ENCODE results near the gene ENOX2. TPM values are rescaled to one million over a fixed set of nuclear protein-coding genes. Genes with fewer than 3 reads are reported as not detected.

ENOX2 gene
- total and polyA plus RNA-seq, 2 of the 13 experiments (the other 11 are each of a cell fraction or from before 2014, with no cell fraction given): 5.9 to 8.5 TPM

DNA sequence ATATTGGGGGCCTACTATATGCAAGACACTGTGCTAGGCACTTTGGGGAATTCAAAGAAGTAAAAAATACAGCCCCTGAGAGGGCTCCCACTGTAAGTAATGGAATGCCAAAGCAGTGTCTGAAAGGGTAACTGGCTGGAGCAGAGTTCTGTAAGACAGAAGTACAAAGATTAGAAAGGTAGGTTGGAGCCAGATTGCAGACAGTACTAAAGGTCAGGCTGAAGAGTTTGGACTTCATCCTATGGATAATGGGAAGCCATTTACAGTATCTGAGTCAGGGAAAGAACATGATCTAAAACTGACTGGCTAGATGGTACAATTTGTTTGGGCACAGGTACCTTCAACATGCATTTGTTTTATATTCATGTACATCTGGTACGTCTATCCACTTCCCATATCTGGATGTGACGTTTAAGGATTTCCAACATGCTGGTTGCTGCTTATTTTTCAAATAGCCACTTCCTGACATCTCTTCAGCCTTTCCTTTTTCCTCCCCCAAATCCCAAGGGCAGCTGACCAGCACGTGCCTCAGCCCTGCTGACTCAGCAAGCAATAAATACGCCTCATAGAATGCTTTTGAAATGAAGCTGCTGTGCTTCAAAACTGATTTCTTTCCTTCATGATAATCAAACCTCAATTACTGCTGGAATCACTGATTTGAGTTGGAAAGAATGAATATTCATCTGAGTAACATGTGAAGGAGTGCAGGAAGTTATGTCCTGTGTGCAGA is 9.5 kb downstream of the ENOX2 start:
- no TSS peak for BruUV-seq (replicated peaks)
- no peaks in the 10 kb centered on the region for H3K9me3 ChIP-seq (ENCODE audit: low read length)
- ATAC-seq (no peak), DNase-seq (ENCODE audit: low spot score) (no peak), FAIRE-seq (no peak)
- no peak overlapping the region for H3K27ac ChIP-seq (ENCODE audit: extremely low read length, insufficient read depth, low read length)
- WGBS (ENCODE audit: low lambda C conversion rate): 96% methylated on average over 4 of the region's 4 CpGs
- no peak overlapping the region for H3K4me3 ChIP-seq (replicated peaks in 1 of 3; ENCODE audit: insufficient read depth in 1 of 3, low read depth in 2 of 3, low read length in 3 of 3)
- H2AFZ ChIP-seq (ENCODE audit: low read length): no peak overlapping the region
- ChIA-PET CTCF (ENCODE audit: low intra/inter-chr PET ratio, low total read pairs) (no interaction called here), POLR2A (no interaction called here)
- no peaks in the 10 kb centered on the region for H3K27me3 ChIP-seq (ENCODE audit: control insufficient read depth in 1 of 2, insufficient read depth in 2 of 2, low read length in 2 of 2)
- H3K4me2 ChIP-seq (ENCODE audit: low read depth, low read length): no peak overlapping the region
- intact Hi-C loops (cut with micrococcal nuclease; ENCODE audit: unreplicated experiment): no loop called here
- TF ChIP-seq FOSL2 (CRISPR knock-in tag; IDR thresholded peaks at IDR 0.05): no peak
- TF ChIP-seq, protein P1, sequence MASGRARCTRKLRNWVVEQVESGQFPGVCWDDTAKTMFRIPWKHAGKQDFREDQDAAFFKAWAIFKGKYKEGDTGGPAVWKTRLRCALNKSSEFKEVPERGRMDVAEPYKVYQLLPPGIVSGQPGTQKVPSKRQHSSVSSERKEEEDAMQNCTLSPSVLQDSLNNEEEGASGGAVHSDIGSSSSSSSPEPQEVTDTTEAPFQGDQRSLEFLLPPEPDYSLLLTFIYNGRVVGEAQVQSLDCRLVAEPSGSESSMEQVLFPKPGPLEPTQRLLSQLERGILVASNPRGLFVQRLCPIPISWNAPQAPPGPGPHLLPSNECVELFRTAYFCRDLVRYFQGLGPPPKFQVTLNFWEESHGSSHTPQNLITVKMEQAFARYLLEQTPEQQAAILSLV (CRISPR knock-in tag; IDR thresholded peaks at IDR 0.05; ENCODE audit: borderline replicate concordance): no peak
- TF ChIP-seq, protein P2, sequence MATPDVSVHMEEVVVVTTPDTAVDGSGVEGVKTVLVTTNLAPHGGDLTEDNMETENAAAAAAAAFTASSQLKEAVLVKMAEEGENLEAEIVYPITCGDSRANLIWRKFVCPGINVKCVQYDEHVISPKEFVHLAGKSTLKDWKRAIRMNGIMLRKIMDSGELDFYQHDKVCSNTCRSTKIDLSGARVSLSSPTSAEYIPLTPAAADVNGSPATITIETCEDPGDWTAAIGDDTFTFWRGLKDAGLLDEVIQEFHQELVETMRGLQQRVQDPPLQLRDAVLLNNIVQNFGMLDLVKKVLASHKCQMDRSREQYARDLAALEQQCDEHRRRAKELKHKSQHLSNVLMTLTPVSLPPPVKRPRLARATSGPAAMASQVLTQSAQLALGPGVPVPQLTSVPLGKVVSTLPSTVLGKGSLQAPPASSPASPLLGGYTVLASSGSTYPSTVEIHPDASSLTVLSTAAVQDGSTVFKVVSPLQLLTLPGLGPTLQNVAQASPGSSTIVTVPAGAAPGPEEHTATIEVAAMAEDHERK (CRISPR knock-in tag; IDR thresholded peaks at IDR 0.05; ENCODE audit: low read depth): no peak
- TF ChIP-seq RAD51 (IDR thresholded peaks at IDR 0.05; ENCODE audit: borderline replicate concordance): no peak
- TF ChIP-seq MAFF (IDR thresholded peaks at IDR 0.05; ENCODE audit: low read depth, low read length): peak; percentile 46
- TF ChIP-seq ZNF230 (CRISPR knock-in tag; IDR thresholded peaks at IDR 0.05): no peak
- no peak for TF ChIP-seq EZH2 (conservative IDR thresholded peaks at IDR 0.05; ENCODE audit: low read depth, low read length)
- TF ChIP-seq ZSCAN5A (CRISPR knock-in tag; IDR thresholded peaks at IDR 0.05; ENCODE audit: borderline replicate concordance): no peak
- TF ChIP-seq MAFK (conservative IDR thresholded peaks at IDR 0.05 in 1 of 2, IDR thresholded peaks at IDR 0.05 in 1 of 2; ENCODE audit: low read length in 2 of 2): peak in 1 of 2 experiments; percentile 60; a peak in 2 of 4 replicates
- H3K9ac ChIP-seq (ENCODE audit: insufficient read depth, low read depth, low read length): no peak overlapping the region
- no peaks in the 10 kb centered on the region for H4K20me1 ChIP-seq (ENCODE audit: insufficient read depth, low read length)
- in situ Hi-C loops (cut with HindIII; ENCODE audit: extremely low pct_ligation_motif_present, low pct_unique_long_range_greater_than_20kb): no loop called here
- H3K79me2 ChIP-seq (ENCODE audit: insufficient read depth, low read length): no peaks in the 10 kb centered on the region
- peaks cover 7% of the 10 kb centered on the region; the same call in 1 of the 2 replicates for H3K4me1 ChIP-seq (ENCODE audit: insufficient read depth, low read length)
- H3K36me3 ChIP-seq (replicated peaks in 1 of 2; ENCODE audit: control insufficient read depth in 1 of 2, insufficient read depth in 2 of 2, low read length in 2 of 2): no peaks in the 10 kb centered on the region

Data from HepG2 (cell line).